ENCODE data around the gene TPSG1. TPM values are rescaled to one million over a fixed set of nuclear protein-coding genes. Genes with fewer than 3 reads are reported as not detected.

Gene TPSG1
- total RNA-seq, 2 donors from 2014 or later, result not detected

DNA sequence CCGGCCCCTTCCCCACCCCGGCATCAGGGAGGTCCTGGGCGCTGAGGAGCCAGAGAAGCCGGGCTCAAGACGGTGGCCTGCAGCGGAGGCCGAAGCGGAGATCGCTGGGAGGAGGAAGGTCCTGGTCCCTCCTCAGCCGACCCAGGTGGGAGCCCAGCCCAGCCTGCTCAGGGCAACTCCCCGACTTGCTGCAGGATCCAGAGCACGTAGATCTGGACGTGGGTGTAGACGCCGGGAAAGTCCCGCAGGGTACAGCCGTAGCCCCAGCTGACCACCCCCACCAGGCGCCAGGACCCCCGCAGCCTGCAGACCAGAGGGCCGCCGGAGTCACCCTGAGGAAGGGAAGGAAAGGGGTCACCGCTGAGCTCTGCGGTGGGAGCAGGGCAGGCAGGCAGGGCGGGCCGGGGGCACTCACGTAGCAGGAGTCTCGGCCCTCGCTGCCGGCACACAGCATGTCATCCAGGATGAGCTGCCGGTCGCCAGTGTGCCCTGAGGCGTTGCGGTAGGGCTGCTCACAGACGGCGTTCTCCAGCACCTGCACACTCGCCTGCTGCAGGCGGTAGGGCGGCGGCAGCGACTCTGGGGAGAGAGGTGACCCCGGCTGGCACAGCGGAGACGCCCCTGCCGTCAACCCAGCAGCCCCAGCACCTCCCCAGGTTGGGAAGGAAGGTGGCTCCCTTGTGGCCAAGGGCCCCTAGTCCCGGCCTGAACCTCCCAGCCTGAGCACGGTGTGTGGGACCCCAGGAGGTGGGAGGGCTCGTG is 36.2 kb upstream of the TPSG1 start:
- H3K4me1 Mint-ChIP-seq, result no peaks in the 10 kb centered on the region
- WGBS, 2 experiments (ENCODE audit: insufficient coverage in 1 of 2, insufficient read length in 1 of 2), result 46 to 72% methylated on average over 18 to 46 of the region's 47 CpGs
- H3K36me3 Mint-ChIP-seq (ENCODE audit: low read depth), result no peaks in the 10 kb centered on the region

GRCh38 chr16:1260101-1260680 is 35.1 kb upstream of the TPSG1 start:
- H3K27ac Mint-ChIP-seq, result no peak overlapping the region
- TF ChIP-seq, protein P1, sequence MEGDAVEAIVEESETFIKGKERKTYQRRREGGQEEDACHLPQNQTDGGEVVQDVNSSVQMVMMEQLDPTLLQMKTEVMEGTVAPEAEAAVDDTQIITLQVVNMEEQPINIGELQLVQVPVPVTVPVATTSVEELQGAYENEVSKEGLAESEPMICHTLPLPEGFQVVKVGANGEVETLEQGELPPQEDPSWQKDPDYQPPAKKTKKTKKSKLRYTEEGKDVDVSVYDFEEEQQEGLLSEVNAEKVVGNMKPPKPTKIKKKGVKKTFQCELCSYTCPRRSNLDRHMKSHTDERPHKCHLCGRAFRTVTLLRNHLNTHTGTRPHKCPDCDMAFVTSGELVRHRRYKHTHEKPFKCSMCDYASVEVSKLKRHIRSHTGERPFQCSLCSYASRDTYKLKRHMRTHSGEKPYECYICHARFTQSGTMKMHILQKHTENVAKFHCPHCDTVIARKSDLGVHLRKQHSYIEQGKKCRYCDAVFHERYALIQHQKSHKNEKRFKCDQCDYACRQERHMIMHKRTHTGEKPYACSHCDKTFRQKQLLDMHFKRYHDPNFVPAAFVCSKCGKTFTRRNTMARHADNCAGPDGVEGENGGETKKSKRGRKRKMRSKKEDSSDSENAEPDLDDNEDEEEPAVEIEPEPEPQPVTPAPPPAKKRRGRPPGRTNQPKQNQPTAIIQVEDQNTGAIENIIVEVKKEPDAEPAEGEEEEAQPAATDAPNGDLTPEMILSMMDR (conservative IDR thresholded peaks at IDR 0.05), result no peak
- H3K36me3 Mint-ChIP-seq (ENCODE audit: low read depth), result no peaks in the 10 kb centered on the region
- 89 to 92% methylated on average over 18 to 36 of the region's 36 CpGs for WGBS, 2 experiments (ENCODE audit: insufficient coverage in 1 of 2, insufficient read length in 1 of 2)
- no peak overlapping the region for H3K27ac ChIP-seq (ENCODE audit: low read depth, low read length)
- no peak for DNase-seq
- no peaks in the 10 kb centered on the region for H3K36me3 ChIP-seq (ENCODE audit: control insufficient read depth, insufficient read depth, low read length)
- no peak overlapping the region for H3K4me3 Mint-ChIP-seq
- no peaks in the 10 kb centered on the region for H3K4me1 ChIP-seq (ENCODE audit: control insufficient read depth, insufficient read depth, low read length)
- H3K4me1 Mint-ChIP-seq, result no peaks in the 10 kb centered on the region
- H3K9me3 ChIP-seq (ENCODE audit: control insufficient read depth, low read length), result no peaks in the 10 kb centered on the region
- H3K9ac ChIP-seq (ENCODE audit: extremely low read depth, low read length, poor library complexity, severe bottlenecking), result no peak overlapping the region
- H3K27me3 Mint-ChIP-seq (ENCODE audit: insufficient read depth), result peaks cover 5% of the 10 kb centered on the region
- H3K9me3 Mint-ChIP-seq, result peaks cover 3% of the 10 kb centered on the region
- H3K27me3 ChIP-seq (ENCODE audit: control insufficient read depth, insufficient read depth, low read length, poor library complexity, severe bottlenecking), result peaks cover 30% of the 10 kb centered on the region
- H3K4me3 ChIP-seq (ENCODE audit: low read length), result no peak overlapping the region

More for the DNA sequence above, 36.2 kb upstream of the TPSG1 start:
- Mint-ChIP-seq H3K4me3 (no peak overlapping the region), H3K9me3 (peaks cover 5% of the 10 kb centered on the region), H3K27ac (no peak overlapping the region), H3K27me3 (ENCODE audit: insufficient read depth) (peaks cover 7% of the 10 kb centered on the region)
- Histone ChIP-seq H3K9ac (ENCODE audit: extremely low read depth, low read length, poor library complexity, severe bottlenecking) (no peak overlapping the region), H3K27ac (ENCODE audit: low read depth, low read length) (no peak overlapping the region), H3K4me3 (ENCODE audit: low read length) (no peak overlapping the region), H3K36me3 (ENCODE audit: control insufficient read depth, insufficient read depth, low read length) (no peaks in the 10 kb centered on the region), H3K9me3 (ENCODE audit: control insufficient read depth, low read length) (no peaks in the 10 kb centered on the region), H3K27me3 (ENCODE audit: control insufficient read depth, insufficient read depth, low read length, poor library complexity, severe bottlenecking) (peaks cover 33% of the 10 kb centered on the region), H3K4me1 (ENCODE audit: control insufficient read depth, insufficient read depth, low read length) (no peaks in the 10 kb centered on the region)
- TF ChIP-seq, protein P1 (conservative IDR thresholded peaks at IDR 0.05), result no peak
- DNase-seq, result peak; percentile 63

GRCh38 chr16:1259760-1260068 is 34.6 kb upstream of the TPSG1 start:
- Mint-ChIP-seq H3K4me1 (no peaks in the 10 kb centered on the region), H3K9me3 (peaks cover 3% of the 10 kb centered on the region), H3K36me3 (ENCODE audit: low read depth) (no peaks in the 10 kb centered on the region), H3K27me3 (ENCODE audit: insufficient read depth) (peaks cover 5% of the 10 kb centered on the region), H3K27ac (no peak overlapping the region), H3K4me3 (no peak overlapping the region)
- Histone ChIP-seq H3K4me1 (ENCODE audit: control insufficient read depth, insufficient read depth, low read length) (no peaks in the 10 kb centered on the region), H3K4me3 (ENCODE audit: low read length) (no peak overlapping the region), H3K36me3 (ENCODE audit: control insufficient read depth, insufficient read depth, low read length) (no peaks in the 10 kb centered on the region), H3K9ac (ENCODE audit: extremely low read depth, low read length, poor library complexity, severe bottlenecking) (no peak overlapping the region), H3K9me3 (ENCODE audit: control insufficient read depth, low read length) (no peaks in the 10 kb centered on the region), H3K27ac (ENCODE audit: low read depth, low read length) (no peak overlapping the region), H3K27me3 (ENCODE audit: control insufficient read depth, insufficient read depth, low read length, poor library complexity, severe bottlenecking) (peaks cover 30% of the 10 kb centered on the region)
- TF ChIP-seq, protein P1 (conservative IDR thresholded peaks at IDR 0.05), result no peak
- no peak for DNase-seq
- WGBS, 2 experiments (ENCODE audit: insufficient coverage in 1 of 2, insufficient read length in 1 of 2), result 29 to 73% methylated on average over 4 to 11 of the region's 11 CpGs

Data from endodermal cell (in vitro differentiated cells).